HUDEP-2 (cell line): ENCODE results near the gene ODC1.

Experiments used
- DNase-seq, 76 experiments: peaks; one replicate each; lab custom pipeline; 2025; ENCODE audit not compliant: unreplicated experiment in 76 of 76; lab: John Stamatoyannopoulos, UW

The ODC1 gene

GRCh38 chr2:10419553-10420257 is 28.4 kb downstream of the ODC1 start:
- DNase-seq: no peak

- no peak for DNase-seq
Observed at GRCh38 chr2:10417551-10418335, 30.4 kb downstream of the ODC1 start.

- DNase-seq: no peak
Observed at GRCh38 chr2:10415640-10416039, 32.5 kb downstream of the ODC1 start.

- no peak for DNase-seq
Observed at GRCh38 chr2:10415048-10415447, 33.1 kb downstream of the ODC1 start.

DNA sequence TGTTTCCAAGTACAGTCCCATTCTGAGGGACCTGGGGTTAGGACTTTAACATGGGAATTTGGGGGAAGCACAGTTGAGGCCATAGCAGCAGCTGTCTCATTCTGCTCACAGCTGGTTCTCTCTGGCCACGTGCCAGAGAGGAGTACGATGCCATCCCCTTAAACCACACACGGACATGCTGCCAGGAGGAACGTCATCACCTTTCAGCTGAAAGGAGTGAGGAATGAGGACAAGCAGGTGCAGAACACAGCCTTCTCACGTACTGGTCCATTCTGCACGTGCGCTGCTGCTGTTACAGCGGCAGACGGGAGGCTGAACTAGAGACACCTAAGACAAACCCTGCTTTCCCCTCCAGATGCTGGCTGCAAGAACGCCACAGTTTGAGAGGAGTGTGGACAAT is 33.5 kb downstream of the ODC1 start:
- no peak for DNase-seq

GRCh38 chr2:10413991-10414451 is 34.1 kb downstream of the ODC1 start:
- DNase-seq: no peak

- DNase-seq: no peak
Observed at GRCh38 chr2:10413503-10413902, 34.6 kb downstream of the ODC1 start.

GRCh38 chr2:10412380-10412779 is 35.7 kb downstream of the ODC1 start:
- DNase-seq: peak in 30 of 76 experiments; percentile 3 to 51 (median 26)

DNA sequence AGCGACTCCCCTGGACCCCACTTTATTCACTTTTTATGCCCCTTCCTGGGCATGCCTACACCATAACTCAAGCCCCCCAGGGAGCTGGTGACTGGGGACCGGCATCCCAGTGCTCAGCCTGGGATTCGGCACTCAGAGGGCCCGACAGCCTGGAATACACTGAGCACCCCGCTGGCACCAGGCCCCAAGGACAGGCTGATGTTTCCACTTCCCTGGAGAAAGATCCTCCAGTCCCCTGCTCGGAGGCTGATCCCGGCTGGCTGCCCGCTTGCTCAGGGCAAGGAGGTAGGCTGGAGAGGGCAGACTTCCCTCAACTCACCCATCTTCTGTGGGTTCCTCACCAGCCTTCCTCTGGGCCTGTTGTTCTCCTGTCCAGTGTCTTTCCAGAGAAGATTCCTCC is 36.6 kb downstream of the ODC1 start:
- no peak for DNase-seq

DNA sequence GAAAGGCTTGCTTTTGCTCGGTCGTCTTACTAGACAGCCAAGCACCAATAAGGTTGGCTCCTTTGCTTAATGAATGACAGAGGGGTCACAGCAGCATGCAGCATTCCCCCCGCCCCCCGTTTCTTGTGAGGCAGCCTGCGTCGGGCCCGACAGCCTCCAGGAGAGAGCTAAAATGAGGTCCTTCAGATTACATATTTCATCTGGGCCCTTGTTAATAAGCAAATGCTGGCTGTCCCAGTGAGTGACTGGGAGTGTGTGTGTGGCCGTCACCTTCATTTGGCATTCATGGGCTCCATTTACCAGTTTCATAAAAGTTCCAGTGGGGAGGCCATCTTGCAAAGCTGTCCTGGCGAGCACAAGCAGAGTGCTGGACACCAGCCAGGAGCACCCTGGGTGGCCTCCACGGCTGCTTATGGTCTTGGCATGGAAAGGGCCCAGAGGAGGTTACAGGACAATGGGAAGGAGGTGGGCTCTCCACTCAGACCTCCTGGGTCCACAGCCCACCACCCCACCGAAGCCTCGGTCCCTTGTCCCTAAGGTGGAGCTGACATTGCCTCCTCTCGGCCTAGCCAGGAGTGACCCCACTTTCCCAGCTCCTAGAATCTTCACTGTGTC is 37.2 kb downstream of the ODC1 start:
- DNase-seq: no peak

DNA sequence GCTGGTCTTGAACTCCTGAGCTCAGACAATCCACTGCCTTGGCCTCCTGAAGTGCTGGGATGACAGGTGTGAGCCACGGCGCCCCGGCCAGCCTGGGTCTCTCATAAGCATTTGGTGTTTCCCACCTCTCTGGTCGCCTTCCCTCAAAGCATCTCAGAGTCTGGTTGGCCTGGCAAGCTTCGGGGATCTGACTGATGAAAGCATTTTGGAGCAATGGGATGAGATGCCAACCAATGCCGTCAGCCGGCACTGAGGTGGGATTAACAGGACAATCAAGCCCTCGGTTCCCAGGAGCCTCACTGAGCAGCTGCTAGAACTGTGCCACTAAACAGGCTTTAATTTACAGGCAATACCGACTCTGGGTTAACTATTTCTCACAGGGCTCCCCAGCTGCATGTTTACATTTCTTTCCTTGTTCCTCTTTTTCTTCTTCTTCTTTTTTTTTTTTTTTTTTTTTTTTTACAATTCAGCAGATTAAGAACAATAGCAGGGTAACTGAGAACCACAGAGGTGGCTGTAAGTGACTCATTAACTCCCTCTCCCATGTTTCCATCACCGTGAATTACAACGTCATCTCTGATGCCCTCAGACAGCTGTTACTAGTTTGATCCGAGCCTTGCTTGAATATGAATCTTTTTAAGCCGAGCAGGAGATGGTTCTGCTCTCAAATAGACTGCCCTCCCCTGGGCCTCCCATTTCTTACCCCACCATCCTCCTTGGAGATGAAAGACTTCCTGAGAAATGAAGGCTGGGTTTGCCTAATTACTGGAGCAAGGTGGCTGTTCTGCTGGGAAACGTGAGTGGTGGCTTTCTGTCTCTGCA is 37.9 kb downstream of the ODC1 start:
- DNase-seq: peak in 1 of 76 experiments; percentile 20

GRCh38 chr2:10408649-10409579 is 39.2 kb downstream of the ODC1 start:
- peak in 68 of 76 experiments; percentile 6 to 82 (median 54) for DNase-seq

DNA sequence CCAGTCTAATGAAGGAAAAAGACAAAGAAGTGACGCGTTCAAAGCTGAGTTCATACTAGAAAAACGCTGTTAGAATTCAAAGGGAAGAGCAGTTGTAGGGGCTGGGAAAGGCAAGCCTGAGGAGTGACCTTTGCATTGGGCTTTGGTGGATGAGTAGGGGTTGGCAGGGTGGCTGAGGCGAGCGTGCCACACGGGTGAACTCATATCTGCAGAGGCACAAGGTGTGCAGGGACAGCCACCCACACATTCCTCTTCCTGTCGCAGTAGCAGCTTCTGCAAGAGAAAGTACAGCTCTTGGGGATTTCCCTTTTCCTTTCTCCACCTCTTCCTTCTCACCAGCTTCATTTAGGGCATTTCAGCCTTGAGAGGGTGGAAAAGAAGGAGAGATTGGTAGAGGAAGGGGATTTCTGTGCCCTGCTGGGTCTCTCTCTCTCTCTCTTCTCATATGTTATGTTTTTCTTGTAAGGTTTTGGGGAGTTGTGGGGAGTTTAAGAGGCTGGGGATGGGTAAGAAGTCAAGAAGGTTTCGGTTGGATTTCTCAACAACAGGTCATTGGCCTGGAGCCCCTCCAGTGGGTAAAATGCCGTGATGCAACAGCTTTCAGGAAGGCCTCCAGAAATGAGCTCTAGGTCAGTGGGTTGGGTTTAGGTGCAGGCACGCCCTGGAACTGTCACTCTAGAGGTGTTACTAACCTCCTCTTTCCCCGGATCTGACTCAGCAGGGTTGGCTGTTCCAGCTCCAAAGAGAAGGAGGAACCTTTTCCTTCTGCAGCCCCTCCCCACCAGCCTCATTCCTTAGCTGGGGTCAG is 40.1 kb downstream of the ODC1 start:
- peak in 45 of 76 experiments; percentile 4 to 70 (median 34) for DNase-seq

DNA sequence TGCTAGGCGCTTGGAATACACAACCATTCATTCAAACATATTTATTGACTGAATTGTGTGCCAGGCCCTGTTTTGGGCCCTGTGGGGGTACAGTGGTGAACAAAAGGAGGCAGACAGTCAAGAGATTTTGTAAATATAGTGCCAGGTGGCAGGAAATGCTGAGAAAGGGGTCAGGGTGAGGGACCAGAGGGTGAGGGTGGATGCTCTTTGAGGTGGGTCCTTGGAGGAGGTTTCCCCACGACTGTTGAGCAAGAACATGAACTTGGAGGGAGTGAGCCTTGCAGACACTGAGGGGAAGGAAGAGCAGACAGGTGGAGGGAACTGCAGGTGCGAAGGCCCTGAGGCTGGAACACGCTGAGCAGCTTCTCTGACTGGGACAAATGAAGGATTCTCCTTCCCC is 40.7 kb downstream of the ODC1 start:
- no peak for DNase-seq

DNA sequence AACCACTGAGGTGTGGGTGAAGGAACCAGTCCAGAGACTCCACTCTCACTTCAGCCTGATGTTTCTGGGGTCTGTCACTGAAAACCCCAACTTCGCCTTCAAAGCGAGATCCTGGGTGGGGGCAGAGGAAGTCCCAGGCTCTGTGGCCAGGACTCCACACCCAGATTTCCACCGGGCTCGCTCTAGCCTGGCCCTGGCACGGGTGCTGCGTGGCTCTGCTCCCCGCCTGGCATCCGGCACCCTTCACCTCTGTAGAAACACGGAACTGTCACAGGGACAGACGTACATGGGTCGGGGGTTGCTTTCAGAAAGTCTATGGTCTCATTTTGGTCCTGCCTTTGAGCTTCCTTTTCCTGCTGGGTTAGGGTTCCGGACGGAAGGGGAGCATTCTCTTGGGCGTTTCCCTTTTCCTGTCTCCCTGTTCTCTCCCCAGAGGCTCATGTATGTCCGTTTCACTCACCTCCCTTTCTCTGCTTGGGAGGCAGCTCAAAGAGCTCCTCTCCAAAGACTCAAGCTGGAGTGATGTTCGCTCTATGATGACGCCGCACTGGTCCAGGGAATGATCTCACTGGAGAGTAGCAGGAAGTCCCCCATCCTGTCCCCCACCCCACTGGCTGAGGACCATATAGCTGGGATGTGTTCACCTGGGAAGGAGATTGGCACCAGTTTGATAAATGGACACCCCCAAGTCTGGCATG is 41.5 kb downstream of the ODC1 start:
- DNase-seq: no peak

DNA sequence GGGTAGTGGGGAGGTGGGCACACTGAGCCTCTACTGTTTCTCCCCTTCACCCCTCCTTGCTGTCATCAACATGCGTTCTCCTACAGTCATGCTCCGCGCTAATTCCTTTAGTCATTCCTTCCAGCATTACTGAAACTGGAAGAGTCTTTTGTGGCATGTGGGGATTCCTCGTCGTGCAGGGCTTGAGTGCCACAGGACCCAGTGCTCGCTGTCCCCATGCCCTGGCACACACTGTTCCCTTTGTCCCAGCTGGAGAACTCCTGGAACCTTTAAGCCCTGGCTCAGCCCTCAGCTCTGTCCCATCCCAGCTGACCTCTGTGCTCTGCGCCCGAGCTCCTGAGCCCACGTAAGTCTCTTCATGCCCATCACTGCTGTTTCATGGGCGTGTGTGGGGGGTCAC is 42.1 kb downstream of the ODC1 start:
- no peak for DNase-seq

DNA sequence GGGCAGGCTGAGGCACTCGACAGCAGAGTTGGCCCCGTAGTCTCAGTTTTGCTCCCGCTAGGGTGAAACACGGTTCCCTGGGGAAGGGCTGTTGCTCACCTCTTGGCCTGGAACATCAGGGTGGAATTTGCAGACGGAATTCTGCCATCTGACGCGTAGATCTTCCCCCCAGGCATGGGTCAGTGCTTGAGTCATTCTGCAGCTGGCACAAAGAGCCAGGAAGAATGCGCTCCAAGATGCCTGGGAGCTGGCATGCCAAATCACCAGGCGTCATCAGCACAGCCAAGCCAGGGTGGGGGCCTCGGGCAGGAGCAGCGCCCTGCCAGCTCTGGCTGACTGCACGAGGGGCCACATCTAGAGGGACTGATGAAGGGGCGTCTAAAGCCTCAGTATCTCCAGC is 42.7 kb downstream of the ODC1 start:
- DNase-seq: no peak
